Measurements from ENCODE around the gene MICU1.

Gene MICU1

GRCh38 chr10:72342911-72343310 is 283.0 kb downstream of the MICU1 start:
- DNase-seq (ENCODE audit: low read depth in 2 of 2) = no peak
- no peak overlapping the region for H3K4me3 ChIP-seq (replicated peaks in 1 of 2; ENCODE audit: low read depth in 2 of 2, low read length in 2 of 2)
- TF ChIP-seq CTCF (IDR thresholded peaks at IDR 0.05; ENCODE audit: low read depth, low read length) = no peak

- no peak overlapping the region for H3K4me3 ChIP-seq (replicated peaks in 1 of 2; ENCODE audit: low read depth in 2 of 2, low read length in 2 of 2)
- TF ChIP-seq CTCF (IDR thresholded peaks at IDR 0.05; ENCODE audit: low read depth, low read length) = peak; percentile 98
- DNase-seq (ENCODE audit: low read depth in 2 of 2) = peak; percentile 62 to 65
Observed at GRCh38 chr10:72340510-72341261, 285.2 kb downstream of the MICU1 start.

GRCh38 chr10:72338180-72338579 is 287.7 kb downstream of the MICU1 start:
- TF ChIP-seq CTCF (IDR thresholded peaks at IDR 0.05; ENCODE audit: low read depth, low read length) = no peak
- no peak overlapping the region for H3K4me3 ChIP-seq (replicated peaks in 1 of 2; ENCODE audit: low read depth in 2 of 2, low read length in 2 of 2)
- DNase-seq (ENCODE audit: low read depth in 2 of 2) = no peak

- no peak for DNase-seq (ENCODE audit: low read depth in 2 of 2)
- TF ChIP-seq CTCF (IDR thresholded peaks at IDR 0.05; ENCODE audit: low read depth, low read length) = no peak
- H3K4me3 ChIP-seq (replicated peaks in 1 of 2; ENCODE audit: low read depth in 2 of 2, low read length in 2 of 2) = no peak overlapping the region
Observed at GRCh38 chr10:72337722-72338121, 288.2 kb downstream of the MICU1 start.

- peak; percentile 82 to 85 for DNase-seq (ENCODE audit: low read depth in 2 of 2)
- H3K4me3 ChIP-seq (replicated peaks in 1 of 2; ENCODE audit: low read depth in 2 of 2, low read length in 2 of 2) = no peak overlapping the region
- peak; percentile 97 for TF ChIP-seq CTCF (IDR thresholded peaks at IDR 0.05; ENCODE audit: low read depth, low read length)
Observed at GRCh38 chr10:72337039-72337629, 288.7 kb downstream of the MICU1 start.

GRCh38 chr10:72336259-72337038 is 289.4 kb downstream of the MICU1 start:
- DNase-seq (ENCODE audit: low read depth in 2 of 2) = peak; percentile 28 to 51
- no peak for TF ChIP-seq CTCF (IDR thresholded peaks at IDR 0.05; ENCODE audit: low read depth, low read length)
- H3K4me3 ChIP-seq (replicated peaks in 1 of 2; ENCODE audit: low read depth in 2 of 2, low read length in 2 of 2) = peak overlapping the region; percentile 3 to 30
